GM12872 (cell line): Measurements from ENCODE around the gene ENOX1.

Experiments used
- TF ChIP-seq, protein P1 (sequence below): IDR thresholded peaks from 3 replicates; pipeline ENCODE4 v1.5.1; 2011; ENCODE audit warnings: low read depth, mild to moderate bottlenecking, low read length, moderate library complexity; ENCODE audit not compliant: insufficient read depth

Gene ENOX1

DNA sequence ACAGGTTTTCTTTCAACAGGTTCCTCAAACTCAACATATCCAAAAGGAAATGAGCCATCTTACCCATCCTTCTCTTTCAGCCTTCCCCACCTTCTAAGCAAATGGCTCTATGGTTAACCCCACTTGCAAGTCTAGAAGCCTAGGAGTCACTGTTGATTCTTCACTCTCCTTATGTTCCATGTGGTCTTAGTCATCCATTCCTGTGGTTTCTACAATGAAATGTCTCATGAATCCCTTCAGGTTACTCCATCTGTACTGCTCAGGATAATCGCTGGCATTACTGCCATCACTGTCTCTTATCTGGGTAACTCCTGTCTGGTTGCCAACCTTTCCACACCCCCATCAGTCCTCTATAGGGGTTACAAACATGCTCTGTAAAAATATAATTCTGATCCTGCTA, 381.3 kb downstream of the ENOX1 start:
- TF ChIP-seq, protein P1, sequence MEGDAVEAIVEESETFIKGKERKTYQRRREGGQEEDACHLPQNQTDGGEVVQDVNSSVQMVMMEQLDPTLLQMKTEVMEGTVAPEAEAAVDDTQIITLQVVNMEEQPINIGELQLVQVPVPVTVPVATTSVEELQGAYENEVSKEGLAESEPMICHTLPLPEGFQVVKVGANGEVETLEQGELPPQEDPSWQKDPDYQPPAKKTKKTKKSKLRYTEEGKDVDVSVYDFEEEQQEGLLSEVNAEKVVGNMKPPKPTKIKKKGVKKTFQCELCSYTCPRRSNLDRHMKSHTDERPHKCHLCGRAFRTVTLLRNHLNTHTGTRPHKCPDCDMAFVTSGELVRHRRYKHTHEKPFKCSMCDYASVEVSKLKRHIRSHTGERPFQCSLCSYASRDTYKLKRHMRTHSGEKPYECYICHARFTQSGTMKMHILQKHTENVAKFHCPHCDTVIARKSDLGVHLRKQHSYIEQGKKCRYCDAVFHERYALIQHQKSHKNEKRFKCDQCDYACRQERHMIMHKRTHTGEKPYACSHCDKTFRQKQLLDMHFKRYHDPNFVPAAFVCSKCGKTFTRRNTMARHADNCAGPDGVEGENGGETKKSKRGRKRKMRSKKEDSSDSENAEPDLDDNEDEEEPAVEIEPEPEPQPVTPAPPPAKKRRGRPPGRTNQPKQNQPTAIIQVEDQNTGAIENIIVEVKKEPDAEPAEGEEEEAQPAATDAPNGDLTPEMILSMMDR, result no peak

DNA sequence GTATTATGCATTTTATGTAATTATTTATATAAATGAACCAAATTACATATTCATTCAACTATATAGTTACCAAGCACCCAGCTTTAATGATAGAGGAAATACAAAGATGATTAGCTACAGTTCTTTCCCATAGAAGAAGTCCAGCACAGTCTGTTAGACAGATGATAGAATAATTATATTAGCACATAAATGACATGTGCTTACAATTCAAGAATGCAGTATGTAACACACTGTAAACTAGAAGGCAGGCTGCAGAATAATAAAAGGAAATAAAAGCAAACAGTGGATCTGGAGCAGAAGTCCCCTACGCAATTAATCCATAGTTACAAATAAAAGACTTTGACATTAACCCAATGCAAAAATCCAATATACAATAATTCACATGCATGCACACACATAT, 384.4 kb downstream of the ENOX1 start:
- TF ChIP-seq, protein P1, result no peak

DNA sequence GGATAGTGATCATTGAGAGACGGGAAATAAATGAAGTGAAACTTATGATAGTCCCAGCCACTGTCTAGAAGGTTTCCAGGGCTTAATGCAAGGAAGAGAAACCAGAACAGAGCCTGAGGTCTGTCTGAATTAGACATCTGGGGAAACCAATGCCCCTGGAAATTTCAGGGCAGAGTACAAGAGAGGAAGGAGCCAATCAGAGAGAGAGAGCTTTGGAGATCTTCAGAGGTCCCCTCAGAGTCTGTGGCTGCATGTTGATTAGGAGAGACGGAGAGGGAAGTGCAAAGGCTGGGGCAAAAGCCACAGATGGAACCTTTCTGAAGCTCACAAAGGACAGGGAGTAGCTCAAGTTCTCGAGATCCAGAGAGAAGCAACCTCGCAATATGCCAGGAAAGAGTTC, 385.4 kb downstream of the ENOX1 start:
- TF ChIP-seq, protein P1, result no peak

DNA sequence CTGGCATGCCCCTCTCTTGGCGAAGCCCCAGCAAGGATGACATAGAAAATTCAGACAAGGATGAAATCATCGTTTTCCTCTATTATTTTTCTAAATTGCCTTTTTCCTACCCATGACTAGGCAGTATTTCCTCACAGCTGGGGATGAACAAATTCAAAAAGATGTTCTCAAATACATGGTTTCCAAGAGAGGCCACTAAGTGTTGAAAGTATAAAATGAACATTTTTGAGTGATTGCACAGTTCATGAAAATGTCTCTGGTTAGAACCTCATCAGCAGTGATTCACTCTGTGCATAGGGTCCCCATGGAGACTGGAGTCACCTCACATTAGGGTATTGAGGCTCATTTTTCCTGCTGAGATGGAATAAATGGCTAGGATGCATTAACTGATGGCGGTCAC, 389.7 kb downstream of the ENOX1 start:
- TF ChIP-seq, protein P1, result no peak

DNA sequence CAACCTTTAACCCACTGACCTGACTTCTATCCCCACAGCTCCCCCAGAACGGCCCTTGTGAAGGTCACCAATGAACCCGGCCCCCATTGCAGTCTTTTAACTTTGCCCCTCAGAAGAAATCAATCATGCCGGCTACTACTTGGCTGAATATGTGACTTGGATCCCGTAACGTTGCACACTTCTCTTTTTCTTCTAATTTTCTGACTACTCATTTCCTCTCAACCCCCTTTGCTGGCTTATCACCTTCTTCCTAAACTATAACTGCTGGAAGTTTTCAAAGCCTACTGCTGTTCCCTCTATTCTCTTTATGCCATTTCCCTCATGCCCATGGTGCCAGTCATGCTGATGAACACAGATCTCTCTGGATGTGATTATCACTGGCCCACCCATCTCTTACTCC, 395.7 kb downstream of the ENOX1 start:
- TF ChIP-seq, protein P1, result no peak

DNA sequence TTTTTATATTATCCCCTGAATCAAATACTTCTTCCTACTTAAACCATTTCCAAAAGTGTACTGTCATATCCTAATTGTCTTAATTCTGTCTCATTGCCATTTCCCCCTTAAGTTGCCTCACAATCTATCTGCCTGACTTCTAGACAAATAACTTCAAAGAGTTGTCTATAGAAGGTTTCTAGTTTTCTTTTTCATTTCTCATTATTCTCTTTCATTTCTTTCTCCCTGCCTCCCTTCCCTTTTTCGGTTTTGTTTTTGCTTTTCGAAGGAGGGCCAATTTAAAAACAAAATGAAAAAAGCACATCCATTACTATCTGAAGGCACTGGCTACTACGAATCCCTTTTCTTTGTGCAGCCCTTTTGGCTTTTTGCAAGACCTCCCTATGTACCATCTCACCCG, 396.2 kb downstream of the ENOX1 start:
- TF ChIP-seq, protein P1, result no peak

DNA sequence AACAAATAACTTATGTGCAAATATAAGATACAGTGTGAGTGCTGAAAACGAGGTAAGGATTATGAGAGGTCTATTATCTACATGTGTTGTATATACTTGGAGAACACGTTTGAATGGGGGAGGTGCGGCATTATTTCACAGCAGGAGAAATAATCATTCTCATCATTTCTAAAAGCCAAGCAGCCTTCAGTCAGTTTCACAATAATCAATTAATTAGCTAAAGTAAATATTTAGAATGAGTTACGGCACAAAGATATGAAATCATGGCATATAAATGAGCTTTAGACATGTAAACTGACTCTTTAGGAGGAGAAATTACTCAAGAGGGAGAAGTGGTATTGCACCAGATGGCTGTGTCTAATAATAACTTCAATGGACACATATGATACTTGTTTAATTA, 396.8 kb downstream of the ENOX1 start:
- TF ChIP-seq, protein P1, result no peak

DNA sequence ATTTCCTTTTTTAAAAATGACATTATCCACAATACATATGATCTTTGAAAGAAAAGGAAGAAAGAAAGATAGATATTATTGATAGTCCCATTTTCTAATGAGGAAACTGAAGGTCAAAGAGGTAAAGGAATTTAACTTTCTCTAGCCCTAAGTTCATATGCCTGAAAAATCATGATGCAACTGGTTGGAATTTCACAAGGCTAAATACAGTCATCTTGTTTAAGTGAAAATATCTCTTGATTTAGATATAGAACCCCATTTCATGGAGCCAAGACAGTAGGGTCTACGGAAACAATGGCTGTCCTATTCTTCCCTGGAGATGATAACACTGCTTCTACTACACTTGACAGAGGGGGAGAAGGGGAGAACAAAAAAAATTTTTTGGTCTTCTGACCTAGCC, 397.2 kb downstream of the ENOX1 start:
- TF ChIP-seq, protein P1, result no peak
